ENCODE measurements around the gene RASSF3. TPM values are rescaled to one million over a fixed set of nuclear protein-coding genes. Genes with fewer than 3 reads are reported as not detected.

Gene RASSF3
- total RNA-seq, 4 donors from 2014 or later, result 9.1 to 16.1 (median 11.2) TPM

- no peak overlapping the region for H3K4me3 ChIP-seq
- peaks cover 95% of the 10 kb centered on the region for H3K36me3 ChIP-seq
- H3K4me1 ChIP-seq, result peaks cover 27% of the 10 kb centered on the region
- no peak for DNase-seq (ENCODE audit: low spot score in 2 of 2)
- TF ChIP-seq POLR2A (IDR thresholded peaks at IDR 0.05) (no peak), EP300 (IDR thresholded peaks at IDR 0.05) (no peak), POLR2AphosphoS5 (IDR thresholded peaks at IDR 0.05) (no peak), CTCF (IDR thresholded peaks at IDR 0.05) (no peak)
- no peak overlapping the region for H3K27ac ChIP-seq
- no peaks in the 10 kb centered on the region for H3K27me3 ChIP-seq
- H3K9me3 ChIP-seq, result no peaks in the 10 kb centered on the region
- 90% methylated on average over 2 of the region's 2 CpGs for WGBS
These were observed 129.5 kb downstream of the RASSF3 start for GRCh38 chr12:64739778-64740177.

GRCh38 chr12:64740646-64741045, 130.4 kb downstream of the RASSF3 start:
- peaks cover 87% of the 10 kb centered on the region for H3K36me3 ChIP-seq
- no peak overlapping the region for H3K27ac ChIP-seq
- WGBS, result 69% methylated on average over 2 of the region's 2 CpGs

GRCh38 chr12:64742416-64742815, 132.1 kb downstream of the RASSF3 start:
- Histone ChIP-seq H3K9me3 (no peaks in the 10 kb centered on the region), H3K4me1 (peaks cover 18% of the 10 kb centered on the region), H3K36me3 (peaks cover 83% of the 10 kb centered on the region), H3K27ac (no peak overlapping the region), H3K4me3 (no peak overlapping the region), H3K27me3 (no peaks in the 10 kb centered on the region)
- DNase-seq (ENCODE audit: low spot score in 2 of 2), result no peak
- no peak for TF ChIP-seq EP300 (IDR thresholded peaks at IDR 0.05)
- no peak for TF ChIP-seq POLR2A (IDR thresholded peaks at IDR 0.05)
- no peak for TF ChIP-seq POLR2AphosphoS5 (IDR thresholded peaks at IDR 0.05)
- no peak for TF ChIP-seq CTCF (IDR thresholded peaks at IDR 0.05)
- 87% methylated on average over 3 of the region's 3 CpGs for WGBS

More at GRCh38 chr12:64740646-64741045, 130.4 kb downstream of the RASSF3 start:
- H3K27me3 ChIP-seq, result no peaks in the 10 kb centered on the region
- H3K4me1 ChIP-seq, result peaks cover 33% of the 10 kb centered on the region
- no peaks in the 10 kb centered on the region for H3K9me3 ChIP-seq
- no peak for TF ChIP-seq POLR2AphosphoS5 (IDR thresholded peaks at IDR 0.05)
- TF ChIP-seq CTCF (IDR thresholded peaks at IDR 0.05), result no peak
- TF ChIP-seq EP300 (IDR thresholded peaks at IDR 0.05), result no peak
- no peak for TF ChIP-seq POLR2A (IDR thresholded peaks at IDR 0.05)
- no peak for DNase-seq (ENCODE audit: low spot score in 2 of 2)
- no peak overlapping the region for H3K4me3 ChIP-seq

GRCh38 chr12:64743206-64743605, 132.9 kb downstream of the RASSF3 start:
- WGBS, result 94% methylated on average over 3 of the region's 3 CpGs
- Histone ChIP-seq H3K27ac (no peak overlapping the region), H3K27me3 (no peaks in the 10 kb centered on the region), H3K36me3 (peaks cover 79% of the 10 kb centered on the region), H3K4me3 (no peak overlapping the region), H3K4me1 (peaks cover 16% of the 10 kb centered on the region), H3K9me3 (no peaks in the 10 kb centered on the region)
- no peak for DNase-seq (ENCODE audit: low spot score in 2 of 2)
- TF ChIP-seq CTCF (IDR thresholded peaks at IDR 0.05), result no peak
- no peak for TF ChIP-seq POLR2AphosphoS5 (IDR thresholded peaks at IDR 0.05)
- no peak for TF ChIP-seq EP300 (IDR thresholded peaks at IDR 0.05)
- no peak for TF ChIP-seq POLR2A (IDR thresholded peaks at IDR 0.05)

- Histone ChIP-seq H3K4me1 (peaks cover 16% of the 10 kb centered on the region), H3K9me3 (no peaks in the 10 kb centered on the region), H3K27ac (no peak overlapping the region), H3K4me3 (no peak overlapping the region), H3K27me3 (no peaks in the 10 kb centered on the region), H3K36me3 (peaks cover 65% of the 10 kb centered on the region)
- DNase-seq (ENCODE audit: low spot score in 2 of 2), result no peak
- TF ChIP-seq CTCF (IDR thresholded peaks at IDR 0.05) (no peak), POLR2A (IDR thresholded peaks at IDR 0.05) (no peak), POLR2AphosphoS5 (IDR thresholded peaks at IDR 0.05) (no peak), EP300 (IDR thresholded peaks at IDR 0.05) (no peak)
- WGBS, result 62% methylated on average over 5 of the region's 5 CpGs
These were observed 134.3 kb downstream of the RASSF3 start for GRCh38 chr12:64744422-64745258.
